Measurements from ENCODE around the gene HOXA2. TPM values are rescaled to one million over a fixed set of nuclear protein-coding genes. Genes with fewer than 3 reads are reported as not detected.

Gene HOXA2
- total RNA-seq, 2 donors from 2014 or later: 1.4 TPM; not detected in 1

DNA sequence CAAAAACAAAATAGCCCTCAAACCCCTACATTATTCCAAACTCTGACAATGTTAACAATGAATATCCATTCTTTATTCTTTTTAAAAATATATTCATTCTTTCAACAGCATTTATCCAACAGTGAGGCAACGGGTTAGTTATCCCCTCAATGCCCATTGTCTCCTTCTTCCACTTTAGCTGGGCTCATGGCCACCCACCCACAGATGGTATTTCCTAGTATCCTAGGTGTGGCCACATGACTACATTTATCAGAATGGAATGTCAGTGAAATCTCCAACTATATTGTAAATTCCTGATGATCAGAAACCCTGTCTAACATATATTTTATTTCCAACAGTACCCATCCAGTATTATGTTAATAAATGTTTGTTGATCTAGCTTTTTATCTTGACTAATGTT, 20.3 kb downstream of the HOXA2 start:
- 93% methylated on average over 1 of the region's 1 CpG for WGBS
- Histone ChIP-seq H3K36me3 (no peaks in the 10 kb centered on the region), H3K27me3 (replicated peaks; ENCODE audit: insufficient read depth) (no peaks in the 10 kb centered on the region), H3K27ac (no peak overlapping the region), H3K4me1 (replicated peaks) (no peaks in the 10 kb centered on the region), H3K9me3 (no peaks in the 10 kb centered on the region), H3K4me3 (no peak overlapping the region)
- no peak for DNase-seq (ENCODE audit: low spot score)
- TF ChIP-seq POLR2A (IDR thresholded peaks at IDR 0.05) (no peak), CTCF (IDR thresholded peaks at IDR 0.05) (no peak), POLR2AphosphoS5 (IDR thresholded peaks at IDR 0.05) (no peak)
- intact Hi-C loops (cut with DNase I): no loop called here

- 56% methylated on average over 4 of the region's 4 CpGs for WGBS
- no peak for DNase-seq (ENCODE audit: low spot score)
- intact Hi-C loops (cut with DNase I): no loop called here
- H3K27ac ChIP-seq: no peak overlapping the region
- no peaks in the 10 kb centered on the region for H3K27me3 ChIP-seq (replicated peaks; ENCODE audit: insufficient read depth)
- H3K36me3 ChIP-seq: no peaks in the 10 kb centered on the region
- TF ChIP-seq POLR2A (IDR thresholded peaks at IDR 0.05) (no peak), POLR2AphosphoS5 (IDR thresholded peaks at IDR 0.05) (no peak), CTCF (IDR thresholded peaks at IDR 0.05) (no peak)
- no peak overlapping the region for H3K4me3 ChIP-seq
- no peaks in the 10 kb centered on the region for H3K4me1 ChIP-seq (replicated peaks)
- H3K9me3 ChIP-seq: no peaks in the 10 kb centered on the region
These were observed 21.5 kb downstream of the HOXA2 start for GRCh38 chr7:27080844-27081436.

GRCh38 chr7:27079234-27079975, 23.1 kb downstream of the HOXA2 start:
- Histone ChIP-seq H3K4me3 (no peak overlapping the region), H3K27me3 (replicated peaks; ENCODE audit: insufficient read depth) (no peaks in the 10 kb centered on the region), H3K4me1 (replicated peaks) (no peaks in the 10 kb centered on the region), H3K27ac (no peak overlapping the region), H3K36me3 (no peaks in the 10 kb centered on the region), H3K9me3 (no peaks in the 10 kb centered on the region)
- intact Hi-C loops (cut with DNase I): no loop called here
- TF ChIP-seq POLR2AphosphoS5 (IDR thresholded peaks at IDR 0.05): no peak
- WGBS: 95% methylated on average over 1 of the region's 1 CpG
- no peak for DNase-seq (ENCODE audit: low spot score)

DNA sequence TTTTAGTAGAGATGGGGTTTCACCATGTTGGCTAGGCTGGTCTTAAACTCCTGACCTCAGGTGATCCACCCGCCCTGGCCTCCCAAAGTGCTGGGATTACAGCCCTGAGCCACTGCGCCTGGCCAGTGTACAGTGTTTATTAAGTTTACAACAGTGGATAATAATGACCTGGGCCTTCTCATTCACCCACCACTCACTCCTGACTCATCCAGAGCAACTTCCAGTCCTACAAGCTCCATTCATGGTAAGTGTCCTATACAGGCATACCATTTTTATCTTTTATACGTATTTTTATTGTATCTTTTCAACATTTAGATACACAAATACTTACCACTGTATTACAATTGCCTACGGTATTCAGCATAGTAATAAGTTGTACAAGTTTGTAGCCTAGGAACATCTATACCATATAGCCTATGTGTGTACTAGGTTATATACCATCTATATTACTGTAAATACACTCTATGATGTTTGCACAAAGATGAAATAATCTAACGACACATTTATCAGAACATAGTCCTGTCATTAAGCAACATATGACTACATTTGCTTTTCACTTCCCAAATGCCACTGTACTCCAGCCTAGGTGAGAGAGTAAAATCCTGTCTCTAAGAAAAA, 23.8 kb downstream of the HOXA2 start:
- intact Hi-C loops (cut with DNase I): no loop called here
- TF ChIP-seq POLR2A (IDR thresholded peaks at IDR 0.05): no peak
- TF ChIP-seq CTCF (IDR thresholded peaks at IDR 0.05): no peak
- TF ChIP-seq POLR2AphosphoS5 (IDR thresholded peaks at IDR 0.05): no peak
- 91% methylated on average over 5 of the region's 5 CpGs for WGBS

DNA sequence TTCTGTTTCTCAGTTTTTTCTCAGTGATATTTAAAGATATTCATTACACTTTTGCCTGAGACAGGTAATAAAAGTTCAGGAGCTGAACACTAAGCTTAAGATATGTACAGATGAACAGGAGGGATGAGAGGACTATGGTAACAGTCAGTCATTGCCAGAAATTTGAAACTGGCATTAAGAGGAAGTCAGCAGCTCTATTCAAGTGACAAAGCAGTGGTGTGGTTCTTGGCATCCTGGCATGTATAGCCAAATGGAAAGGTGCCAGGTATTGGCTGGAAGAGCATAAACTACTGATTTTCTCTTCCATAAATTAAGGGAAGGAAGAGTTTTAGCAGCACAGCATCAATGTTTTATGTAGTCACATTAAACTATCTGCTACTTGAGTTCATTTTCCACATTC, 29.4 kb downstream of the HOXA2 start:
- no peak overlapping the region for H3K4me3 ChIP-seq
- intact Hi-C loops (cut with DNase I): no loop called here
- H3K36me3 ChIP-seq: no peaks in the 10 kb centered on the region
- H3K9me3 ChIP-seq: no peaks in the 10 kb centered on the region
- DNase-seq (ENCODE audit: low spot score): no peak
- no peaks in the 10 kb centered on the region for H3K4me1 ChIP-seq (replicated peaks)
- no peak for TF ChIP-seq POLR2AphosphoS5 (IDR thresholded peaks at IDR 0.05)
- no peak for TF ChIP-seq POLR2A (IDR thresholded peaks at IDR 0.05)
- TF ChIP-seq CTCF (IDR thresholded peaks at IDR 0.05): no peak
- H3K27ac ChIP-seq: no peak overlapping the region
- no peaks in the 10 kb centered on the region for H3K27me3 ChIP-seq (replicated peaks; ENCODE audit: insufficient read depth)

More for the DNA sequence above, 23.8 kb downstream of the HOXA2 start:
- no peaks in the 10 kb centered on the region for H3K36me3 ChIP-seq
- H3K27ac ChIP-seq: no peak overlapping the region
- no peaks in the 10 kb centered on the region for H3K27me3 ChIP-seq (replicated peaks; ENCODE audit: insufficient read depth)
- no peaks in the 10 kb centered on the region for H3K9me3 ChIP-seq
- no peak overlapping the region for H3K4me3 ChIP-seq
- no peak for DNase-seq (ENCODE audit: low spot score)
- H3K4me1 ChIP-seq (replicated peaks): no peaks in the 10 kb centered on the region

Data from prostate gland (tissue), 2 donors.